Measurements from ENCODE around the gene ATF2. TPM values are rescaled to one million over a fixed set of nuclear protein-coding genes. Genes with fewer than 3 reads are reported as not detected.

Gene ATF2
- total RNA-seq, 1 experiment from 2014 or later = 39.9 TPM

DNA sequence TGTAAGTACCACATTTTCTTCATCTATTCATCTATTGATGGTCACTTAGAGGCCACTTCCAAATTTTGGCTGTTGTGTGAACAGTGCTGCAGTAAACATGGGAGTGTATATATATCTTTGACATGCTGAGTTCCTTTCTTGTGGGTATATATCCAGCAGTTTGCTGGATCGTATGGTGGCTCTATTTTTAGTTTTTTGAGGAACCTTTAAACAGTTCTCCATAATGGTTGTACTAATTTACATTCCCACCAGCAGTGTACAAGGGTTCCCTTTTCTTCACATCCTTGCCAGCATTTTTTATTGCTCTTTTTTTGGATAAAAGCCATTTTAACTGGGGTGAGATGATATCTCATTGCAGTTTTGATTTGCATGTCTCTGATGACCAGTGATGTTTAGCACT is 20.8 kb upstream of the ATF2 start:
- Mint-ChIP-seq H3K4me3 (no peak overlapping the region), H3K27me3 (ENCODE audit: low read depth) (peaks cover 11% of the 10 kb centered on the region; the same call in 1 of the 2 replicates), H3K36me3 (peaks cover 2% of the 10 kb centered on the region; the same call in 1 of the 2 replicates), H3K9me3 (peaks cover 14% of the 10 kb centered on the region), H3K27ac (no peak overlapping the region), H3K4me1 (0 out of 2 replicates have a peak, but pooled peaks cover 6% of the 10 kb centered on the region)
- DNase-seq (ENCODE audit: low spot score) = no peak
- POLR2A ChIA-PET = no interaction called here
- CTCF ChIA-PET = no interaction called here
- TF ChIP-seq TEAD1 (CRISPR knock-in tag; IDR thresholded peaks at IDR 0.05) (no peak), RELA (CRISPR knock-in tag; IDR thresholded peaks at IDR 0.05; ENCODE audit: borderline replicate concordance) (no peak), NR1H2 (CRISPR knock-in tag; IDR thresholded peaks at IDR 0.05) (no peak), SP1 (CRISPR knock-in tag; conservative IDR thresholded peaks at IDR 0.05) (no peak), KAT7 (CRISPR knock-in tag; IDR thresholded peaks at IDR 0.05; ENCODE audit: borderline replicate concordance) (no peak), CREM (CRISPR knock-in tag; IDR thresholded peaks at IDR 0.05) (no peak), NFE2L1 (CRISPR knock-in tag; IDR thresholded peaks at IDR 0.05) (no peak)
- TF ChIP-seq, protein P1, sequence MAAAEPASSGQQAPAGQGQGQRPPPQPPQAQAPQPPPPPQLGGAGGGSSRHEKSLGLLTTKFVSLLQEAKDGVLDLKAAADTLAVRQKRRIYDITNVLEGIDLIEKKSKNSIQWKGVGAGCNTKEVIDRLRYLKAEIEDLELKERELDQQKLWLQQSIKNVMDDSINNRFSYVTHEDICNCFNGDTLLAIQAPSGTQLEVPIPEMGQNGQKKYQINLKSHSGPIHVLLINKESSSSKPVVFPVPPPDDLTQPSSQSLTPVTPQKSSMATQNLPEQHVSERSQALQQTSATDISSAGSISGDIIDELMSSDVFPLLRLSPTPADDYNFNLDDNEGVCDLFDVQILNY (CRISPR knock-in tag; IDR thresholded peaks at IDR 0.05) = no peak
- ATAC-seq = no peak

DNA sequence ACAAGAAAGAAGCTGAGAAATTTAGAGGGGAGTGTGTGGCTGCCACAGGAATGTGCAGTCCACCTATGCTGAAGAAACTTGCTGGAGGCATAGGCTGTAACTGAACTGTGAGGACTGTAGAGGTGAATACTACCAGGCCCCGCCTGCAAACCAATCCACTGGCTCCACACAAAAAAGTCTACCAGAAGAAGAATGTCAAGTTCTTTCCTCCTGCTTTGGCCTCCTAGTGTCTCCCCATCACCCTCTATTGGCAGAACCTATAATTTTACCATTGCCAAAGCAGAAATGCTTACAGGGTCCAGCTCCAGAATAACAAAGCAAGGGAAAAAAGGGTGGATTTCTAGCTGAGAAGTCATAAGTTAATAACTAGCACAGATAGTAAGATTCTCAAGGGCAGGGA is 19.4 kb upstream of the ATF2 start:
- TF ChIP-seq NFE2L1 (CRISPR knock-in tag; IDR thresholded peaks at IDR 0.05) (no peak), RORB (CRISPR knock-in tag; IDR thresholded peaks at IDR 0.05) (no peak), TCF7 (CRISPR knock-in tag; IDR thresholded peaks at IDR 0.05; ENCODE audit: low read depth) (no peak), MYBL2 (CRISPR knock-in tag; IDR thresholded peaks at IDR 0.05) (no peak), USF2 (CRISPR knock-in tag; IDR thresholded peaks at IDR 0.05) (no peak), ATF2 (CRISPR knock-in tag; IDR thresholded peaks at IDR 0.05; ENCODE audit: borderline replicate concordance, low read depth) (no peak)
- TF ChIP-seq, protein P2, sequence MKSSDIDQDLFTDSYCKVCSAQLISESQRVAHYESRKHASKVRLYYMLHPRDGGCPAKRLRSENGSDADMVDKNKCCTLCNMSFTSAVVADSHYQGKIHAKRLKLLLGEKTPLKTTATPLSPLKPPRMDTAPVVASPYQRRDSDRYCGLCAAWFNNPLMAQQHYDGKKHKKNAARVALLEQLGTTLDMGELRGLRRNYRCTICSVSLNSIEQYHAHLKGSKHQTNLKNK (CRISPR knock-in tag; IDR thresholded peaks at IDR 0.05) = no peak
- POLR2A ChIA-PET = no interaction called here
- no peak overlapping the region for H3K27ac Mint-ChIP-seq
- H3K27me3 Mint-ChIP-seq (ENCODE audit: low read depth) = peaks cover 11% of the 10 kb centered on the region; the same call in 1 of the 2 replicates
- no peak for DNase-seq (ENCODE audit: low spot score)
- CTCF ChIA-PET = interaction anchor here (0.6 to 1.7 kb wide), 7 partner anchors 9 to 811 kb away, joined by 3 to 8 read pairs (median 3); no protein-coding TSS in a partner anchor
- ATAC-seq = peak; percentile 99
- 0 out of 2 replicates have a peak, but pooled peaks cover 6% of the 10 kb centered on the region for H3K4me1 Mint-ChIP-seq
- H3K4me3 Mint-ChIP-seq = no peak overlapping the region
- peaks cover 15% of the 10 kb centered on the region for H3K9me3 Mint-ChIP-seq
- peaks cover 2% of the 10 kb centered on the region; the same call in 1 of the 2 replicates for H3K36me3 Mint-ChIP-seq

GRCh38 chr2:175183674-175184073 is 15.7 kb upstream of the ATF2 start:
- Mint-ChIP-seq H3K4me1 (peaks cover 19% of the 10 kb centered on the region), H3K27ac (no peak overlapping the region), H3K4me3 (no peak overlapping the region), H3K36me3 (peaks cover 16% of the 10 kb centered on the region), H3K9me3 (peaks cover 7% of the 10 kb centered on the region; the same call in 1 of the 2 replicates), H3K27me3 (ENCODE audit: low read depth) (no peaks in the 10 kb centered on the region; the same call in 1 of the 2 replicates)
- ChIA-PET CTCF (no interaction called here), POLR2A (no interaction called here)
- DNase-seq (ENCODE audit: low spot score) (no peak), ATAC-seq (no peak)
- no peak for TF ChIP-seq ATF1 (CRISPR knock-in tag; IDR thresholded peaks at IDR 0.05)
- TF ChIP-seq, protein P3, sequence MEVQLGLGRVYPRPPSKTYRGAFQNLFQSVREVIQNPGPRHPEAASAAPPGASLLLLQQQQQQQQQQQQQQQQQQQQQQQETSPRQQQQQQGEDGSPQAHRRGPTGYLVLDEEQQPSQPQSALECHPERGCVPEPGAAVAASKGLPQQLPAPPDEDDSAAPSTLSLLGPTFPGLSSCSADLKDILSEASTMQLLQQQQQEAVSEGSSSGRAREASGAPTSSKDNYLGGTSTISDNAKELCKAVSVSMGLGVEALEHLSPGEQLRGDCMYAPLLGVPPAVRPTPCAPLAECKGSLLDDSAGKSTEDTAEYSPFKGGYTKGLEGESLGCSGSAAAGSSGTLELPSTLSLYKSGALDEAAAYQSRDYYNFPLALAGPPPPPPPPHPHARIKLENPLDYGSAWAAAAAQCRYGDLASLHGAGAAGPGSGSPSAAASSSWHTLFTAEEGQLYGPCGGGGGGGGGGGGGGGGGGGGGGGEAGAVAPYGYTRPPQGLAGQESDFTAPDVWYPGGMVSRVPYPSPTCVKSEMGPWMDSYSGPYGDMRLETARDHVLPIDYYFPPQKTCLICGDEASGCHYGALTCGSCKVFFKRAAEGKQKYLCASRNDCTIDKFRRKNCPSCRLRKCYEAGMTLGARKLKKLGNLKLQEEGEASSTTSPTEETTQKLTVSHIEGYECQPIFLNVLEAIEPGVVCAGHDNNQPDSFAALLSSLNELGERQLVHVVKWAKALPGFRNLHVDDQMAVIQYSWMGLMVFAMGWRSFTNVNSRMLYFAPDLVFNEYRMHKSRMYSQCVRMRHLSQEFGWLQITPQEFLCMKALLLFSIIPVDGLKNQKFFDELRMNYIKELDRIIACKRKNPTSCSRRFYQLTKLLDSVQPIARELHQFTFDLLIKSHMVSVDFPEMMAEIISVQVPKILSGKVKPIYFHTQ (CRISPR knock-in tag; IDR thresholded peaks at IDR 0.05) = no peak
- TF ChIP-seq RELA (CRISPR knock-in tag; IDR thresholded peaks at IDR 0.05; ENCODE audit: borderline replicate concordance) = no peak
- TF ChIP-seq, protein P4, sequence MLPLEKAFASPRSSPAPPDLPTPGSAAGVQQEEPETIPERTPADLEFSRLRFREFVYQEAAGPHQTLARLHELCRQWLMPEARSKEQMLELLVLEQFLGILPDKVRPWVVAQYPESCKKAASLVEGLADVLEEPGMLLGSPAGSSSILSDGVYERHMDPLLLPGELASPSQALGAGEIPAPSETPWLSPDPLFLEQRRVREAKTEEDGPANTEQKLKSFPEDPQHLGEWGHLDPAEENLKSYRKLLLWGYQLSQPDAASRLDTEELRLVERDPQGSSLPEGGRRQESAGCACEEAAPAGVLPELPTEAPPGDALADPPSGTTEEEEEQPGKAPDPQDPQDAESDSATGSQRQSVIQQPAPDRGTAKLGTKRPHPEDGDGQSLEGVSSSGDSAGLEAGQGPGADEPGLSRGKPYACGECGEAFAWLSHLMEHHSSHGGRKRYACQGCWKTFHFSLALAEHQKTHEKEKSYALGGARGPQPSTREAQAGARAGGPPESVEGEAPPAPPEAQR (CRISPR knock-in tag; IDR thresholded peaks at IDR 0.05) = no peak
- TF ChIP-seq FOXJ3 (CRISPR knock-in tag; IDR thresholded peaks at IDR 0.05; ENCODE audit: borderline replicate concordance) = no peak
- TF ChIP-seq USF2 (CRISPR knock-in tag; IDR thresholded peaks at IDR 0.05) = no peak
- TF ChIP-seq JUN (CRISPR knock-in tag; IDR thresholded peaks at IDR 0.05) = no peak
- no peak for TF ChIP-seq ATF3 (CRISPR knock-in tag; conservative IDR thresholded peaks at IDR 0.05)
- TF ChIP-seq ETV6 (CRISPR knock-in tag; IDR thresholded peaks at IDR 0.05) = no peak
- no peak for TF ChIP-seq TEAD4 (CRISPR knock-in tag; IDR thresholded peaks at IDR 0.05)
- TF ChIP-seq GRHL2 (CRISPR knock-in tag; IDR thresholded peaks at IDR 0.05; ENCODE audit: insufficient replicate concordance, severe bottlenecking) = no peak

Data from WTC11 (cell line).